Stomach (tissue), 4 donors: ENCODE results near the gene C6orf15.

Source experiments
- CTCF ChIP-seq, 7 experiments: fragments of 450-650 bp in 4 of 7; fragments of 200-600 bp in 3 of 7; sonication (generic) in 3 of 7; IDR thresholded peaks; one replicate each; pipeline ENCODE4 v1.5.1; 2016 to 2019; ENCODE audit warnings: antibody characterized with exemption in 7 of 7, control low read depth in 2 of 7, mild to moderate bottlenecking in 1 of 7
- EP300 ChIP-seq: sonication (generic); formaldehyde crosslinking; IDR thresholded peaks from one replicate; pipeline ENCODE4 v1.6.1; 2017; ENCODE audit warnings: antibody characterized with exemption
- POLR2A ChIP-seq, 4 donors: fragments of 450-650 bp; IDR thresholded peaks; one replicate each; pipeline ENCODE4 v1.6.1; 2016; ENCODE audit warnings: antibody characterized with exemption in 4 of 4, control low read depth in 2 of 4, mild to moderate bottlenecking in 1 of 4, moderate library complexity in 1 of 4
- POLR2AphosphoS5 ChIP-seq, 3 donors: sonication (generic); formaldehyde crosslinking; IDR thresholded peaks; one replicate each; pipeline ENCODE4 v1.6.1; 2016; ENCODE audit warnings: antibody characterized with exemption in 3 of 3

GRCh38 chr6:31063906-31064435 is 48.4 kb downstream of the C6orf15 start:
- TF ChIP-seq POLR2AphosphoS5 (IDR thresholded peaks at IDR 0.05), result no peak
- TF ChIP-seq CTCF (IDR thresholded peaks at IDR 0.05), result no peak
- TF ChIP-seq POLR2A (IDR thresholded peaks at IDR 0.05), result no peak
- TF ChIP-seq EP300, result no peak
